HG03378 (cell line): Measurements from ENCODE around the gene LMAN2.
"Not testable (repeated sequence)": the region's sequence is repeated elsewhere in the genome, so short reads cannot be mapped to it uniquely, and the experiment has no call there.

Experiments used
- ATAC-seq: cut with Tn5 transposase; IDR thresholded peaks from one replicate; pipeline ENCODE4 v1.9.1; 2021; ENCODE audit warnings: mild to moderate bottlenecking, moderate library complexity; ENCODE audit not compliant: unreplicated experiment

The LMAN2 gene

GRCh38 chr5:177307544-177308363 is 43.7 kb downstream of the LMAN2 start:
- no peak for ATAC-seq

- no peak for ATAC-seq
Measured at GRCh38 chr5:177306674-177307543, 44.6 kb downstream of the LMAN2 start.

- not testable (repeated sequence) for ATAC-seq
Measured at GRCh38 chr5:177306103-177306640, 45.3 kb downstream of the LMAN2 start.

- ATAC-seq: no peak
Measured at GRCh38 chr5:177304392-177305119, 46.9 kb downstream of the LMAN2 start.

- peak; percentile 3 for ATAC-seq
Measured at GRCh38 chr5:177303925-177304391, 47.5 kb downstream of the LMAN2 start.

- peak; percentile 32 for ATAC-seq
Measured at GRCh38 chr5:177303121-177303924, 48.1 kb downstream of the LMAN2 start, which contains the start of the genes PRELID1 and RAB24. Gene PRELID1, plus strand, starts transcription at chr5:177303799. Its CDS starts 187 bp downstream, at chr5:177303986. Gene RAB24, minus strand, starts transcription at chr5:177303719. Its CDS starts 431 bp downstream, at chr5:177303288.

GRCh38 chr5:177302354-177303110 is 48.9 kb downstream of the LMAN2 start:
- no peak for ATAC-seq

- no peak for ATAC-seq
Measured at GRCh38 chr5:177301503-177302165, 49.8 kb downstream of the LMAN2 start.

- no peak for ATAC-seq
Measured at GRCh38 chr5:177300951-177301350, 50.5 kb downstream of the LMAN2 start.

GRCh38 chr5:177300236-177300880 is 51.1 kb downstream of the LMAN2 start:
- ATAC-seq: peak; percentile 43

GRCh38 chr5:177299697-177300096 is 51.8 kb downstream of the LMAN2 start:
- ATAC-seq: no peak

- no peak for ATAC-seq
Measured at GRCh38 chr5:177297922-177298321, 53.5 kb downstream of the LMAN2 start.

- no peak for ATAC-seq
Measured at GRCh38 chr5:177296581-177296980, 54.9 kb downstream of the LMAN2 start.

- ATAC-seq: no peak
Measured at GRCh38 chr5:177295924-177296323, 55.5 kb downstream of the LMAN2 start.

- no peak for ATAC-seq
Measured at GRCh38 chr5:177294632-177295031, 56.8 kb downstream of the LMAN2 start.

GRCh38 chr5:177293819-177294581 is 57.5 kb downstream of the LMAN2 start:
- ATAC-seq: no peak

- no peak for ATAC-seq
Measured at GRCh38 chr5:177291735-177292134, 59.7 kb downstream of the LMAN2 start.
